GM06990 (cell line): Measurements from ENCODE around the gene G6PC3.

Experiments
- DNase-seq: peaks from one replicate; pipeline ENCODE4 v3.0.0-alpha.2; 2011; ENCODE audit not compliant: insufficient read length; ENCODE audit errors: extremely low read depth
- H3K27me3 ChIP-seq: replicated peaks from 2 replicates; pipeline ENCODE4 v1.6.0; 2011; ENCODE audit warnings: low read length; ENCODE audit not compliant: control insufficient read depth, insufficient read depth
- H3K36me3 ChIP-seq: 2 replicates; pipeline ENCODE4 v1.5.1; 2011; ENCODE audit warnings: low read length; ENCODE audit not compliant: control insufficient read depth, insufficient read depth
- H3K4me3 ChIP-seq: replicated peaks from 2 replicates; pipeline ENCODE4 v1.5.1; 2011; ENCODE audit warnings: low read depth, mild to moderate bottlenecking, control low read depth, low read length
- TF ChIP-seq, protein P1 (sequence below): IDR thresholded peaks from 2 replicates; pipeline ENCODE4 v1.5.1; 2011; ENCODE audit warnings: low read length, control low read depth, mild to moderate bottlenecking, inconsistent platforms; ENCODE audit not compliant: insufficient read depth, poor library complexity, severe bottlenecking

G6PC3 gene

DNA sequence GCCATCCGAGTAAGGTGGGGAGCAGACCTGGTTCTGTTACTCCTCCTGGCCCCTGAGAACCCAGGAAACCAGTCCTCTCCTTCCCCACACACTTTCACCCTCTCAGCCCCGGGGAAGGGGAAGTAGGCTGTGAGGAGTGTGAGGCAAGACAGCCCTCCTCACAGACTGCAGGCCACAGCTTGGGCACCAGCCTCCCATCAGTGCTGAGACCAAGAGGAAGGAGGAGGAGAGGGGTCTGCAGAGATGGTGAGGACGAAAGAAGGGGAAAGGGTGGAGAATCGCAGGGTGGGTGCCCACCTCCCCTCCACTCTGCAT, 7.0 kb downstream of the G6PC3 start:
- TF ChIP-seq, protein P1, sequence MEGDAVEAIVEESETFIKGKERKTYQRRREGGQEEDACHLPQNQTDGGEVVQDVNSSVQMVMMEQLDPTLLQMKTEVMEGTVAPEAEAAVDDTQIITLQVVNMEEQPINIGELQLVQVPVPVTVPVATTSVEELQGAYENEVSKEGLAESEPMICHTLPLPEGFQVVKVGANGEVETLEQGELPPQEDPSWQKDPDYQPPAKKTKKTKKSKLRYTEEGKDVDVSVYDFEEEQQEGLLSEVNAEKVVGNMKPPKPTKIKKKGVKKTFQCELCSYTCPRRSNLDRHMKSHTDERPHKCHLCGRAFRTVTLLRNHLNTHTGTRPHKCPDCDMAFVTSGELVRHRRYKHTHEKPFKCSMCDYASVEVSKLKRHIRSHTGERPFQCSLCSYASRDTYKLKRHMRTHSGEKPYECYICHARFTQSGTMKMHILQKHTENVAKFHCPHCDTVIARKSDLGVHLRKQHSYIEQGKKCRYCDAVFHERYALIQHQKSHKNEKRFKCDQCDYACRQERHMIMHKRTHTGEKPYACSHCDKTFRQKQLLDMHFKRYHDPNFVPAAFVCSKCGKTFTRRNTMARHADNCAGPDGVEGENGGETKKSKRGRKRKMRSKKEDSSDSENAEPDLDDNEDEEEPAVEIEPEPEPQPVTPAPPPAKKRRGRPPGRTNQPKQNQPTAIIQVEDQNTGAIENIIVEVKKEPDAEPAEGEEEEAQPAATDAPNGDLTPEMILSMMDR = no peak
- no peak for DNase-seq
- no peak overlapping the region for H3K4me3 ChIP-seq
- peaks cover 47% of the 10 kb centered on the region for H3K36me3 ChIP-seq
- no peaks in the 10 kb centered on the region for H3K27me3 ChIP-seq

DNA sequence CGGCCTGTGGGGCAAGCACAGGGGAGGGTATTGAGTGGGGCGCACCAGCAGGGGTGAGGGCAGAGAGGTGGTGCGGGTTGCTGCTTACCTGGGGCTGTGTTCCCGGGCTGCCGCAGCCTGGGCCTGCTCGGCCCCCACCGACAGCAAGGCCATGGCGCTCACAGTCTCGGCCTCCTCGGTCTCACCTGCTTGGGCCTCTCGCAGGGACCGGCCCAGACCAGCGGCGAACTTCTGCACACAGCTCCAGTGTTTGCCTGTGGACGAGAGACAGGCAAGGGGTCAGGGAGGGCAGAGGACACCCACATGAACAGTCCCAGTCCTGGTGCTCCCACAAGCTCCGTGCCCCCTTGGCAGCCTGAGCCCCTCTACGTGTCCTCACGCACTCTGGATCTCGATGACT, 7.9 kb downstream of the G6PC3 start:
- TF ChIP-seq, protein P1 = no peak
- Histone ChIP-seq H3K27me3 (no peaks in the 10 kb centered on the region), H3K4me3 (no peak overlapping the region), H3K36me3 (peaks cover 51% of the 10 kb centered on the region)
- DNase-seq = no peak

DNA sequence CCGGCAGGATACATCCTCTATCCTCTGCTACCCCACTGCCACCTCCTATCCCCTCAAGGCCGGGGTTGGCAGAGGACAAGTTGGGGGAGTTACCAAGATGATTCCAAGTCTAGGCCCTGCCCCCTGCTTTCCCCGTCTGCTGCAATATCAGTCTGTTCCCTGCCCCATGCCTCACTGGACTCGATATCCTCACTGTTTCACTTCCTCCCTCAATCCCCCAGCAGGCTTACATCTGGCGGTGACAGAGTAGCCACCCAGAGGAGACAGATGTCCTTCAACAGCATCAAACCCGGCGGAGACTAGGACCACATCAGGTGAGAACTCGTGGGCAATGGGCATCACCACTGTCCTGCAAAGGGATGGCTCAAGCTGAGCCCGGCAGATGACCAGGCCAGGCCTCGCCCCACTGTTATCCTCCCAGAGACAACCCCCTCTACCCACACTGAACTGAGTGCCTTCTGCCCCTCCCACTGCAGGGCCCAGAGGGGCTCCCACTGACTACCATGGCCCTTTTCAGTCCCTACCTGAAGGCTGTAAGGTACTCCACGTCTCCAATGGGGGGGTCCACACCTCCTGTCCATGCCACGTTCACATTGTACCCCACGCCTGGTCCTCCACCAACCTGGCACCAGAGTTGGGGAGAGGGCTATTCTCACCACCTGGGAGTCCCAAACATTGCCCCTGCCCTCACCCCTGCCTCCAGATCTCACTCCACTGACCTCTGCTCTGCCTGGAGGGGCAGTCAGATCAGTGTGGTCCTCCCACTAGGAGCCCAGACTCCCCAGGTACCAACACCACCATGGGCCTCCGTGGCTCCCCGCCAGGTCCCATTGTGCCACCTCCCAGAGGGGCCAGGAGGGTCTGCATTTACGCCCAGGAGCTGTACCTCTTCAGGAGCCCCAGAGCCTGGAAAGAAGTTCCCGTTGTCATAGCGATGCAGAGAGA, 9.6 kb downstream of the G6PC3 start:
- Histone ChIP-seq H3K36me3 (peaks cover 46% of the 10 kb centered on the region), H3K4me3 (no peak overlapping the region), H3K27me3 (no peaks in the 10 kb centered on the region)
- TF ChIP-seq, protein P1 = no peak
- no peak for DNase-seq

DNA sequence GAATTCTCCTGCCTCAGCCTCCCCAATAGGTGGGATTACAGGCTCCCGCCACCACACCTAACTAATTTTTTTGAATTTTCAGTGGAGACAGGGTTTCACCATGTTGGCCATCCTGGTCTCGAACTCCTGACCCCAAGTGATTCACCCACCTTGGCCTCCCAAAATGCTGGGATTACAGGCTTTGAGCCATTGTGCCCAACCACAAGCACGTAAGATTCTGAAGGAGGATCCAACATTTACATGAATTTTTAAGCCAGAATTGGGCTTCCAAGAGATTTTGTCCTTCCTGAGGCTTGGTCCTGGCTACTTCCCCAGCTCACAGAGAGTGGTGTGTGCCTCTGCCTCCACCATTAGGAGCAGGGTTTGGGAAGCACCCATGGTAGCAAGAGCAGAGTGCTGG, 11.1 kb downstream of the G6PC3 start:
- DNase-seq = no peak
- peaks cover 43% of the 10 kb centered on the region for H3K36me3 ChIP-seq
- TF ChIP-seq, protein P1 = no peak

DNA sequence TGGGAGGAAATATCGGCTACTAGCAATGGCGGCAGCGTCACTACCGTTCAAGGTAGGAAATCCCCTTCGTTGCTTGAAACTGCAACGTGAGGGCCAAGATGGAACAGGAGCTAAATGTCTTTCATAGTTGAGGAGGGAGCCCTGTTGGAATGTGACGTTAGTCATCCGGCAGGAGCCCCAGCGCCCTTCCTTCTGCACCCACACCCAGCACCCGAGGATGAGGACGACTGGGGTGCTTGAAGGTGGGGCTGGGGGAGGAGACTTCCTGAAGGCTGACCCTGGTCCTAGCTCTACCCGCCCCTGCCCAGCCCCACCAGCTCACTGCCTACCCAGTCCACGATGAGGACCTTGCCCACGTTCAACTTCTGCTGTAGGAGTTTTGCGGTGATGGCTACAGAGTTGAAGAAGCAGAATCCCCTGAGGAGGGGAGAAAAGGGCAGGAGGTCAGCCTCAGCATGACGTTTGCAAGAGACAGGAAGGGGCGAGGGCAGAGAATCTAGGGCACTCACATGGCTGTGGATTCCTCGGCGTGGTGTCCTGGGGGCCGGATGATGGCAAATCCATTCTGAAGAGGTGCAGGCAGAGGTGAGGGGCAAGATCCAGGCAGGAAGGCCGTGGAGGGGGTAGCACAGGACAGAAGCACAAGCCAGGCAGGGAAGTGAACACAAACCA, 11.9 kb downstream of the G6PC3 start:
- no peak overlapping the region for H3K4me3 ChIP-seq
- peaks cover 43% of the 10 kb centered on the region for H3K36me3 ChIP-seq
- TF ChIP-seq, protein P1 = no peak
- no peak for DNase-seq
- no peaks in the 10 kb centered on the region for H3K27me3 ChIP-seq

More for the DNA sequence above, 11.1 kb downstream of the G6PC3 start:
- no peaks in the 10 kb centered on the region for H3K27me3 ChIP-seq
- H3K4me3 ChIP-seq = no peak overlapping the region
